HL-60 (cell line): Measurements from ENCODE around the gene SPINT2.
"Not testable (repeated sequence)": the region's sequence is repeated elsewhere in the genome, so short reads cannot be mapped to it uniquely, and the experiment has no call there.

Source experiments
- CTCF ChIP-seq: IDR thresholded peaks from one replicate; pipeline ENCODE4 v1.5.1; 2011; ENCODE audit warnings: low read length, control low read depth, inconsistent platforms; ENCODE audit not compliant: insufficient read depth
- POLR2AphosphoS5 ChIP-seq: IDR thresholded peaks from 2 replicates; pipeline ENCODE4 v1.6.1; 2012; ENCODE audit warnings: low read depth
- REST ChIP-seq: IDR thresholded peaks from 2 replicates; pipeline ENCODE4 v1.6.1; 2012; ENCODE audit warnings: low read depth; ENCODE audit not compliant: insufficient replicate concordance
- SPI1 ChIP-seq: IDR thresholded peaks from 2 replicates; pipeline ENCODE4 v1.6.1; 2012; ENCODE audit warnings: low read depth, mild to moderate bottlenecking, borderline replicate concordance

DNA sequence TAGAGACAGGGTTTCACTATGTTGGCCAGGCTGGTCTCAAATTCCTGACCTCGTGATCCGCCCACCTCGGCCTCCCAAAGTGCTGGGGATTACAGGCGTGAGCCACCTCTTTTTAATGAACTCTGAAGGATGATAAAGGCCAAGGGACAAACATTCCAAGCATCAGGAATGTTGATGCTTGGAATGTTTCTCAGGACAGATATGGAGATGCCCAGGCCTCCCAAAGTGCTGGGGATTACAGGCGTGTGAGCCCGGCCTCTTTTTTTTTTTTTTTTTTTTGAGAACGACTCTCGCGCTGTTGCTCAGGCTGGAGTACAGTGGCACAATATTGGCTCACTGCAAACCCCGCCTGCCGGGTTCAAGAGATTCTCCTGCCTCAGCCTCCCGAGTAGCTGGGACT lies 2.4 kb upstream of the SPINT2 start:
- TF ChIP-seq CTCF, REST, POLR2AphosphoS5, SPI1: not testable (repeated sequence)
